GM18498 (cell line): Measurements from ENCODE around the gene MTRF1.

Experiments used
- ATAC-seq: cut with Tn5 transposase; IDR thresholded peaks from one replicate; pipeline ENCODE4 v1.9.1; 2021; ENCODE audit warnings: mild to moderate bottlenecking, moderate library complexity; ENCODE audit not compliant: unreplicated experiment

The MTRF1 gene

DNA sequence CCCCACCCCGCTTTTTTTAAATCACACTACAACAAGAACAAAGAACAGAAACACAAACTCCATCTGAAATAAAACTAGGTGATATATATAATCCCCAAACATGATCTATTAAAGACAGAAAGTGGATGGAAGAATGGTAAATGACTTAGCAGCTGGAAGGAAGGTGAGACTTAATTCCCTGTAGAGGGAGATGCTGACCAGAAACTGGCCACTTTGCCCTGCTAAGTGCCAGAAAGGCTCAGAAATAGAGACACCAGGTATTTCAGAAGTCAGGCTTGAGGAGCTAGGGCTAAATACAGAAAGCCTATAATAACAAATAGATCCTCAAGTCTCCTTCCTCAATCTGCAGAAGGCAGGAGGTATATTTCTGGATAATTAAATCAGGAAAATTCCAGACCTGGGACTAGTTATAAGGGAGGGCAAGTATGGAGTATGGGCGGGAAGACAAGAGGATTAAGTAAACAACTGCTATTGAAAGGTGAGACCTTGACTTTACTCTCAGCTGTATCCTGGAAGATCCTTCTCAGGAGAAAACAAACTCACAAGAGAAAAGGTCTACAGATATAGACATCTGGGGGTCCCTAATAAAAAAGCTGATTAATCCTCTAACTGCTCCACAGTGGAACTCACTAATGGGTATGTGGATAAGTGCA lies 32.2 kb downstream of the MTRF1 start:
- ATAC-seq, result no peak

- ATAC-seq, result no peak
These were observed 34.0 kb downstream of the MTRF1 start for GRCh38 chr13:41229356-41229755.

DNA sequence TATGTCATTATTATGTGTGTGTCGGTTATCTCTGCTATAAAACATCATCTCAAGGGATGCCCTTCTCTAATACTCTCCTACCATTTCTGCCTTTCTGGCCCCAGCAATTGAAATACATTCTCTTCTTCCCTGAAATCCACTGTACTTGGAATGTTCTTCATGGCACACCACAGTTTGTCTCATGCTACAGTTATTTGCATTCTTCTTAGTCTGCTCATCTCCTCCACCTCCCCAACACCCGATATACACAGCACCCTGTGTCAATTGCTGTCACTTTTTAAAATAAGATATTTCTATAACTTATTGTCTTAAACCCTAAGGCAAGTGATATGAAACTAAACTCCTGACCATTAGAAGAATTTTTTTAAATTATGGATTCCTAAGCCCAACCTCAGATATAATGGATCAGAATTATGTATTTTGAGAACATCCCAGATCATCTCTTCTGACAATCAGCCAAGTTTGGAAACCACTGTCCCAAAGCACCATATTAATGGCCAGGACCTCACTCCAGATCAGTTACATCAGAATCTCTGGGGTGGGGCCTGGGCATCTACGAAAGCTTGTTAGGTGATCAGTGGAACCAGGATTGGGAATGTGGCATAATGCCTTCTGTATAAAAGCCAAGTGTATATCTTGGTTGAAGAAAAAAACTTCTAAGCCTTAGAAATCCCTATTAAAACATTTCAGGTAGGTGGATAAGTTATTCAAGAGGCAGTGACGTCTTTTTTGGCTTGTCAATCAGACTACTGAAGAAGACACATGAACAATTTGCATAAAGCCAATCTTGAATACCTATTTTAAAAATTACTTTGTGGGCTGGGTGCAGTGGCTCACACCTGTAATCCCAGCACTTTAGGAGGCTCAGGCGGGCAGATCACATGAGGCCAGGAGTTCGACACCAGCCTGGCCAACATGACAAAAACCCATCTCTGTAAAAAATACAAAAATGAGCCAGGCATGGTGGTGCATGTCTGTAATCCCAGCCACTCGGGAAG lies 39.0 kb downstream of the MTRF1 start:
- ATAC-seq, result no peak

DNA sequence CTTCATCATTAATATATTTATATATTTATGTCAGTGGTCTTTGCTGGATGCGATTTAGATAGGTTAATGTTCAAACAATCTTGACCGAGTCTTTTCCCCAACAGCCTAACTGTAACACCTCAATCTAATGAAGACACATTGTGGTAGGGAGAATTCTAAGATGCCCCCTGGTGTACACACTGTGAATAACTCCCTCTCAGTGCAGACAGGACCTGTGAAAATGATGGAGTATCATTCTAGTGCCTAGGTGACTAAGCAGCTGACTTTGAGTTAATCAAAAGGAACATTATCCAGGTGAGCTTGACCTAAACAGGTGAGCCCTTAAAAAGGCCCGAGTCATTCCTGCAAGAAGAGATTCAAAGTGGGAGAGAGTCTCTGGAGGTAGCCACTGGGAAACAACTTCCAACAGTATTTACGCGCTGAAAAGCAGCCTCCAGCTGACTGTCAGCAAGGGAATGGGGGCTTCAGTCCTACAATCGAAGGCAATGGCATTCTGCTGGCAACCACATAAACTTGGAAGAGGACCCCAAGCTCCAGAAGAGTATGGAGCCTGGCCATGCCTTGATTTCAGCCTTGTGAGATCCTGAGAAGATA lies 41.0 kb downstream of the MTRF1 start:
- ATAC-seq, result peak; percentile 86

GRCh38 chr13:41220401-41220800 lies 43.0 kb downstream of the MTRF1 start:
- no peak for ATAC-seq

DNA sequence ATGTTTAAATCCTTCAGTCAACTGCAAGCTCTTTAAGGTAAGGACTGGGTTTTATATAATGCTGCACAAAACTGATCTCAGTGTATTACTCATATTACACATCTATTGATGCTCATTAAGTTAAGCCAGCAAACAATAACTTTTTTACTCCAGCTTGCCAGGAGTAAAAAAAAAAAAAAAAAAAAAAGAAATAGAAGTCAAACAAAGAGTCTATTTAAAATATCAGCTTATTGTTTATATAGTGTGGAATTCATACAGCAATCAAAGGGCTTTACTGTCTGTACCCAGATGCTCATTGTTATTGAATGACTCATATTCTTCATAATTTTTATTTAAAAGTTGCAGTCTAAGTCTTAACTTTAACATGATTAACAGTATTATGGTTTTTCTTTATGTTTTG lies 47.2 kb downstream of the MTRF1 start:
- ATAC-seq, result no peak

- ATAC-seq, result no peak
These were observed 49.5 kb downstream of the MTRF1 start for GRCh38 chr13:41213919-41214318.

- no peak for ATAC-seq
These were observed 50.1 kb downstream of the MTRF1 start for GRCh38 chr13:41213316-41213715.

DNA sequence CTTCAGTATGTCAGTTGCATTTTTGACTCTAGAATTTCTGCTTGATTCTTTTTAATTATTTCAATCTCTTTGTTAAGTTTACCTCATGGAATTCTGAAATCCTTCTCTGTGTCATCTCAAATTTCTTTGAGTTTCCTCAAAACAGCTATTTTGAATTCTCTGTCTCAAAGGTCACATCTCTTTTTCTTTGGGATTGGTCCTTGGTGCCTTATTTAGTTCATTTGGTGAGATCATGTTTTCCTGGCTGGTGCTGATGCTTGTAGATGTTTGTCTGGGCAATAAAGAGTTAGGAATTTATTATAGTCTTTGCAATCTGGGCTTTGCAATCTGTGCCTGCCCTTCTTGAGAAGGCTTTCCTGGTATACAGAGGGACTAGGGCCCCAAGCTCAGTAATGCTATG lies 50.5 kb downstream of the MTRF1 start:
- ATAC-seq, result no peak

- ATAC-seq, result no peak
These were observed 52.3 kb downstream of the MTRF1 start for GRCh38 chr13:41211062-41211461.

DNA sequence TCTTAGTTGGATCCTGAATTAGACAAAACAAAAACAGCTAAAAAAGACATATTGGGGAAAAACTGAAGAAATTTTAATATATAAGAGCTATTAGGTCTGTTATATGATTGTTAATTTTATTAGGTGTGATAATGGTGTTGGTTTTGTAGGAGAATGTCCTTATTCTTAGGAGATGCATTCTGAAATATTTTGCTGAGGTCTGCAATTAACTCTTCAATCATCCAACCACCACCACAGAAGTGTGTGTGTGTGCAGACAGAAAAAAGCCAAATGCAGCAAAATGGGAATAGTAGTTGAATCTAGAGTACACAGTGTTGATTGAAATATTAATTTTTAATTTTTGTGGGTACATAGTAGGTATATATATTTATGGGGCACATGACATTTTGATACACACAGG lies 56.9 kb downstream of the MTRF1 start:
- no peak for ATAC-seq

GRCh38 chr13:41203810-41204209 lies 59.6 kb downstream of the MTRF1 start:
- ATAC-seq, result no peak

DNA sequence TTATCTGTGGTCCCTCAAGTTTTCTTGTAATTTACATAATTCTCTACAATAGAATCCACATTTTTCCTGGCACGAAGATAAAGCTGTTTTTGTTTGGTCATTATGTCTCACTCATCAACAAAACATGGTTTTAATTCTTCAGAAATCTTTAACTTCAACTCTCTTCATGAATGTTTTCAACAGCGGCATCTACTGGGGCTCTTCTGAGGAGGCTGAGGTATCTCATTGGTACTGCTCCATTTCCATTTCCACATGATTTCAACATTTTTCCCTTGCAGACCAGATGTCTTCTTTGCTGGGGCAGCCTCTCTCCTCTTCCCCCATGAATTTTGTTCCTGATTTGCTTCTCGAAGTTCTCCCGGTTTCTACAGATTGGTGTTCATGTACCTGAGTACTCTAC lies 63.2 kb downstream of the MTRF1 start:
- no peak for ATAC-seq

DNA sequence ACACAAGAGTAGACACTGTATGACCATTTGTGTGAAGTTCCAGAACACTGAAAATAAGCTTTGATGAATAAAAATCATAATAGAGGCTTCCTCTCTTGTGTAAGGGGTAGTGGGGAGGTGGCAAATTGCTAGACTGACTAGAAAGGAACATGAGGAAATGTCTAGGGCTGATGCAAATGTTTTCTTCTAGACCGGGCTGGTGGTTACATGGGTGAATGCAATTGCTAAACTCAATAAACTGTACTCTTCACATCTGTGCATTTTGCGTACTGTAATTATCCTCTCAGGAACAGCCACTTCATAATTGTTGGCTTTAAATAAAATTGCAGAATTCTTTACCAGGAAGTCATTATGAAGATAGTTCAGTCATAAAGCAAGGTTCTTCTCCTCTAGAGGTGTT lies 63.9 kb downstream of the MTRF1 start:
- ATAC-seq, result peak; percentile 77

DNA sequence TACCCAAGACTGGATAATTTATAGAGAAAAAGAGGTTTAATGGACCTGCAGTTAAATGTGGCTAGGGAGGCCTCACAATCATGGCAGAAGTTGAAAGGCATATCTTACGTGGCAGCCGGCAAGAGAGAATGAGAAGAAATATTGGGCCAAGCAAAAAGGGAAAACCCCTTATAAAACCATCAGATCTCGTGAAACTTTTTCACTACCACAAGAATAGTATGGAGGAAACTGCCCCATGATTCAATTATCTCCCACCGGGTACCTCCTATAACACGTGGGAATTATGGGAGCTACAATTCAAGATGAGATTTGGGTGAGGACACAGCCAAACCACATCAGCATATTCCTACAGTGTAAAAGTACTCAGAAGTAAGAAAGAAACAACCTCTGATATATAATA lies 64.3 kb downstream of the MTRF1 start:
- ATAC-seq, result no peak

- no peak for ATAC-seq
These were observed 66.8 kb downstream of the MTRF1 start for GRCh38 chr13:41196620-41197019.

GRCh38 chr13:41196011-41196410 lies 67.4 kb downstream of the MTRF1 start:
- ATAC-seq, result no peak

GRCh38 chr13:41193919-41194824 lies 69.2 kb downstream of the MTRF1 start, which contains the start of gene KBTBD7:
Gene KBTBD7, minus strand, starts transcription at chr13:41194569. Its CDS starts 312 bp downstream, at chr13:41194257.
- ATAC-seq, result peak; percentile 95

DNA sequence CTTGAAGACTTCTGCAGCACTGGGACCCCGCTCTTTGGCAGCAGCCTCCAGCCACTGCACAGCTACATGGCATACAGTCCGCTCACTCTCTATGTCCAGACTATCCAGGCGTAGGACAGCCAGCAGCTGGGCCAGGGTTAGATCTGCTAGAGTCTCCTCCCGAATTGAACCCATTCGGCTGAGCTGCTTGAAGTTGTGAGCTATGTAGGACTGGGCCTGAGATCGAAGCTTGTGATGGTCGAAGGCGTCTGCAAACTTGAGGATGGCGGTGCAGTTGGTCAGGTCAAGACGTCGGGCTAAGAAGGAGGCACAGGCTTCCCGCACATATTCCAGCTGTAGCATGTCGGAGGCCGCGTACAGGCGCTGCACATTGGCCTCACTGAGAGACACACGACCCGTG lies 69.9 kb downstream of the MTRF1 start:
- ATAC-seq, result no peak

DNA sequence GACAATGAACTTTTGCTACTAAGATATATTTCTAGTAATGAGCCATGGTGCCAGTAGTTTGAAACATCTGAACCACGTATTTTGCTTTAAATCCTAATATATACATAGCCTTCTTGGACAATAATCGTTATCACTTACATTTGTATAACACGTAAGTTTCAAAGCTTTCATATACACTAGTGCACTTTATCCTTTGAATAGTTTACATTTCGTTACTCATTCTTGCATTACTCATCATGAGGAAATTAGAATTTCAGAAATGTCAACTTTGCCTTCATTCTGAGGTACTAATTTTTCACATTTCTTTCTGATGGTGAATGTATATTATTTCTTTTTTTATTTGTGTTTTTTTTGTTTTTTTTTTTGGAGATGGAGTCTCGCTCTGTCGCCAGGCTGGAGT lies 74.8 kb downstream of the MTRF1 start:
- ATAC-seq, result no peak

DNA sequence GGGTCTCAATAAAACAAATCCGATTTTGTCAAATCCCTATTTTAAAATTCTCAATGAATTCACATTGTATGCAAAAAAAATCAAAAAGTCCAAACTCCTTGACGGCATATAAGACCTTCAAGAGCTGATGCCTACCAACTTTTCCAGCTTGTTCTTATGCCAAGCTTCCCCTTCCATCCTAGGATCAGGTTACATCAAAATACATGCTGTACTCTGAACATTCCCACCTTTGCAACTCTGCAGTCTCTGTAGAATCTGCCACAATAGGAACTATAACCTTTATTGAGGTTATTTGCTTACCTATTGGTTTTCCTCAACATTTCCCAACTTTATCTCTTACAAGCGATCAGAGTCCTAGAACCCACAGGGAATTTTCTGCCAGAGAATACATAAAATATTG lies 76.9 kb downstream of the MTRF1 start:
- no peak for ATAC-seq
